Measurements from ENCODE around the gene DNAH3.
"Not testable (repeated sequence)": the region's sequence is repeated elsewhere in the genome, so short reads cannot be mapped to it uniquely, and the experiment has no call there.

The DNAH3 gene

GRCh38 chr16:21075252-21075651 is 75.4 kb downstream of the DNAH3 start:
- no peak for DNase-seq (ENCODE audit: low spot score)

GRCh38 chr16:21072976-21073375 is 77.7 kb downstream of the DNAH3 start:
- DNase-seq (ENCODE audit: low spot score), result no peak

- DNase-seq (ENCODE audit: low spot score), result no peak
Observed at GRCh38 chr16:21071741-21072140, 78.9 kb downstream of the DNAH3 start.

GRCh38 chr16:21070564-21070963 is 80.1 kb downstream of the DNAH3 start:
- DNase-seq (ENCODE audit: low spot score), result no peak

- DNase-seq (ENCODE audit: low spot score), result no peak
Observed at GRCh38 chr16:21069986-21070385, 80.7 kb downstream of the DNAH3 start.

- DNase-seq (ENCODE audit: low spot score), result no peak
Observed at GRCh38 chr16:21064203-21064602, 86.4 kb downstream of the DNAH3 start.

- not testable (repeated sequence) for DNase-seq (ENCODE audit: low spot score)
Observed at GRCh38 chr16:21063314-21063713, 87.3 kb downstream of the DNAH3 start.

- DNase-seq (ENCODE audit: low spot score), result no peak
Observed at GRCh38 chr16:21060027-21060510, 90.6 kb downstream of the DNAH3 start.

- DNase-seq (ENCODE audit: low spot score), result no peak
Observed at GRCh38 chr16:21057875-21058274, 92.8 kb downstream of the DNAH3 start.

- DNase-seq (ENCODE audit: low spot score), result no peak
Observed at GRCh38 chr16:21056396-21056795, 94.2 kb downstream of the DNAH3 start.

GRCh38 chr16:21055738-21056137 is 94.9 kb downstream of the DNAH3 start:
- not testable (repeated sequence) for DNase-seq (ENCODE audit: low spot score)

- DNase-seq (ENCODE audit: low spot score), result no peak
Observed at GRCh38 chr16:21053590-21053989, 97.1 kb downstream of the DNAH3 start.

GRCh38 chr16:21048091-21048912 is 102.3 kb downstream of the DNAH3 start:
- not testable (repeated sequence) for DNase-seq (ENCODE audit: low spot score)

- no peak for DNase-seq (ENCODE audit: low spot score)
Observed at GRCh38 chr16:21038197-21038596, 112.4 kb downstream of the DNAH3 start.

- DNase-seq (ENCODE audit: low spot score), result no peak
Observed at GRCh38 chr16:21037736-21038135, 112.9 kb downstream of the DNAH3 start.

- no peak for DNase-seq (ENCODE audit: low spot score)
Observed at GRCh38 chr16:21037168-21037567, 113.5 kb downstream of the DNAH3 start.

GRCh38 chr16:21036471-21036870 is 114.2 kb downstream of the DNAH3 start:
- DNase-seq (ENCODE audit: low spot score), result no peak

GRCh38 chr16:21033704-21034103 is 116.9 kb downstream of the DNAH3 start:
- no peak for DNase-seq (ENCODE audit: low spot score)

GRCh38 chr16:21033264-21033663 is 117.4 kb downstream of the DNAH3 start:
- no peak for DNase-seq (ENCODE audit: low spot score)

- no peak for DNase-seq (ENCODE audit: low spot score)
Observed at GRCh38 chr16:21028728-21029127, 121.9 kb downstream of the DNAH3 start.

- no peak for DNase-seq (ENCODE audit: low spot score)
Observed at GRCh38 chr16:21026846-21027245, 123.8 kb downstream of the DNAH3 start.

- no peak for DNase-seq (ENCODE audit: low spot score)
Observed at GRCh38 chr16:21023509-21024202, 127.0 kb downstream of the DNAH3 start.

- no peak for DNase-seq (ENCODE audit: low spot score)
Observed at GRCh38 chr16:21021316-21021715, 129.3 kb downstream of the DNAH3 start.

All from RKO (cell line).